ENCODE results near the gene ANXA2.
"Not testable (repeated sequence)": the region's sequence is repeated elsewhere in the genome, so short reads cannot be mapped to it uniquely, and the experiment has no call there.

ANXA2 gene

DNA sequence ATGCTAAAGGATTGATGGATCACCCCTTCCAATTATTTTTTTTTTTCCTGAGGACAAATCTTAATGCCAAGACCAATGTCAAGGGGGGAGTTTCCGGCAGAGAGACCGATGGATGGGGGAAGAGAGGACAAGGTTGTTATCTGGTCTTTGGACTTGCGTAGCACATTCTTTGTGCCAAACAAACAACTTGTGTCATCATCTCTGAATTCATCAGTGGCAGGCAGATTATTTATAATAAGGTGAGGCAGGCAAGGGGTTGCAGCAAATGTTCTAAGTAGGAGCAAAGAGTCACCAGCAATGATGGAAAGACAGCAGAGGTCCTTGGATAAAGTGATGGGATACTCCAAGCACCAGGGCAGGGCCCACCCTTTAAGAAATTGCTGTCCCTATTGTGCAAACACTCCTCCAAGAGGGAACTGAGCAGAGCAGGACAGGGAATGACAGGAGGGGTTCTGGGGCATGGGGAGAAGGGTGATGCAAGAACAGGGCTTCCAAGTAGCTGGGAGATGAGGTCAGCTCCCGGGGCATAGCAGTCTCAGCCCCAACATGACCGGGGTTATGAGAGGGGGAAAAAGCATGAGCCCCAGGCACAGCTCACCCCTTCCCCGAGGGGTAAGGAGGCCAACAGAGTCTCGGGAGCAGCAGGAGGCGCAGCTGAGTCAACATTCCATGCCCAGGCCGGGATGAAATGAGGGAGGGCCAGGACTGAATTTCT, 57.4 kb downstream of the ANXA2 start:
- no peak for DNase-seq (ENCODE audit: low read depth)

DNA sequence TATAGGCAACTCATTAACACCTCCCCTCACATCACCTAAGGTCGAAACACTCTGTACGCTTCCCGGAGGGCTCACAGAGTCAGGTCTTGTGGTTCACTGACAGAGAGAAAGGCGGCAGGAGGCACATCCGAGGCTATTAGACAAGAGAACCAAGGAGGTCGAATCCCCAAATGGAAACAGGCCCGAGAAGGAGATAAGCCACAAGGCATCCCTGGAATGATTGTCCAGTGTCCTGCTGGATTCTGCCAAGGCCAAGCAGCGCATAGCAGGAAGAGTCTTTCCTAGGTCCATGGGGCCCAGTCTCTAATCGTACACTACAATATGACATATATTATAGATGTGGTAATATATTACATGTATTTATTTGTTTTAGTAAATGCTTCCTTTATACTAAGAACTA, 58.5 kb downstream of the ANXA2 start:
- DNase-seq (ENCODE audit: low read depth) = no peak

DNA sequence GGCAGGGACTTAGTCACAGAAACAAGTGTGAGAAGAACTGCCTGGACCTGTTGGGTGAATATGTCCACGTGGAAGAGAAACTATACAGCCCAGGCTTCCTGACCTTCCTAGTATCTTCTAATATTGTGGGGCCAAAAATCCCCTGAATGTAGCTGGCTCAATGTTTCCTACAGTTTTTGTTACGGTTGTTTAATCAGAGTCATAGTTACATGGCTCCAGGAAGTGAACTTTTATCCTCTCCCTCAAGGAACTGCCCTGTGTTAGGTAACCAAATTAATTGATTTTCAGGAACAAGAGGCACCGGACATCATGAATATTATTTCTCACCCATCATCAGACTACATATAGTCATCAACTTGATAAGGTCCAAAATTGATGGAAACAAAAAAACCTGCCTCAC, 59.0 kb downstream of the ANXA2 start:
- no peak for DNase-seq (ENCODE audit: low read depth)

DNA sequence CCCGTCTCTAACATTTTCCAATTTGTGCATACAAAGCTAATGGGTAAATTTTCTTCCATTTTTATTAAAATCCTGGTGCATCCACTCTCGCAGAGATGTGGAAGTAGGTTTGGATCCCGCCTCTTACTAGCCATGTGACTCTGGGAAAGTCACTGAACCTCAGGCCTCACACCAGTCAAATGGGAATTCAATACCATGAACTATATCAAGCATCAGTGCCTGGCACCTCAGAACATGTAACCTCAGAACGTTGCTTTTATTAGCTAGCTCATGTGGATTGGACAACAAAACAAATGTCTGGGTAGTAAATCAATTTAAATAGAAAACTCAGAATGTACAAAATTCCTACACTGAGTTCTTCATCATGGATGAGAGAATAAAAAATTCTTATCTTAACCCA, 60.7 kb downstream of the ANXA2 start:
- DNase-seq (ENCODE audit: low read depth) = no peak

DNA sequence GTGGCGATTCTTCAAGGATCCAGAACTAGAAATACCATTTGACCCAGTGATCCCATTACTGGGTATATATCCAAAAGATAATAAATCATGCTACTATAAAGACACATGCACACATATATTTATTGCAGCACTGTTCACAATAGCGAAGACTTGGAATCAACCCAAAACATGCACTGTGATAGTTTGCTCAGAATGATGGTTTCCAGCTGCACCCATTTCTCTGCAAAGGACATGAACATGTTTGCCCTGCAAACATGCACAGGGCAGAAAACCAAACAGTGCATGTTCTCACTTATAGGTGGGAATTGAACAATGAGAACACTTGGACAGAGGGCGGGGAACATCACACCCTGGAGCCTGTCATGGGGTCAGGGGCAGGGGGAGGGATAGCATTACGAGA, 62.5 kb downstream of the ANXA2 start:
- DNase-seq (ENCODE audit: low read depth) = not testable (repeated sequence)

DNA sequence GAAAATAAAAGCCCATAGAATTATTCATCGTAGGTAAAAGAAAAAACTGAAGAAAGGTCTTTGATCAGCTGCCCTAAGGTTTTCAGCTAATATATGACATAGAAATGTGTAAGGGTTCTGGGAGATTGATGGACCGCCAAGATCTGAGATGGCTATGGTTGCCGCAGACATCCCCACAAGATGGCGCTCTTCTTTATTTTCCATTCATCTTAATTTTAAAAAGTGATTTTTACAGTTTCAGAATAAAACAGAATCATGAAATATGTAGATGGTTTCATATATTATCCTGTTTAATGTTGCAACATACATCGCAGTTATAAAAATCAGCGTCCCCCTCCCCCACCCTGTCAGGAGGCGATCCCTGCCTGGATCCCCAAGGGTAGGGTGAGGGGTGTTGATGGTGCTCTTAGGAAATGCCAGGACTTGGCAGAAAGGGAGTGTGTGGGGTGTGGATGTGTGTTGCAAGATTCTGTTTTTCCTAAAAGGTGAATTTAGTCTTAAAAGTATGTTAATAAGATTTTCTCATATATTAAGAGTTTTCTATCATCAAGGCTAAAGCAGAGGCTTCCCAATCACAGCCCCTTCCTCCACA, 68.8 kb downstream of the ANXA2 start:
- no peak for DNase-seq (ENCODE audit: low read depth)

DNA sequence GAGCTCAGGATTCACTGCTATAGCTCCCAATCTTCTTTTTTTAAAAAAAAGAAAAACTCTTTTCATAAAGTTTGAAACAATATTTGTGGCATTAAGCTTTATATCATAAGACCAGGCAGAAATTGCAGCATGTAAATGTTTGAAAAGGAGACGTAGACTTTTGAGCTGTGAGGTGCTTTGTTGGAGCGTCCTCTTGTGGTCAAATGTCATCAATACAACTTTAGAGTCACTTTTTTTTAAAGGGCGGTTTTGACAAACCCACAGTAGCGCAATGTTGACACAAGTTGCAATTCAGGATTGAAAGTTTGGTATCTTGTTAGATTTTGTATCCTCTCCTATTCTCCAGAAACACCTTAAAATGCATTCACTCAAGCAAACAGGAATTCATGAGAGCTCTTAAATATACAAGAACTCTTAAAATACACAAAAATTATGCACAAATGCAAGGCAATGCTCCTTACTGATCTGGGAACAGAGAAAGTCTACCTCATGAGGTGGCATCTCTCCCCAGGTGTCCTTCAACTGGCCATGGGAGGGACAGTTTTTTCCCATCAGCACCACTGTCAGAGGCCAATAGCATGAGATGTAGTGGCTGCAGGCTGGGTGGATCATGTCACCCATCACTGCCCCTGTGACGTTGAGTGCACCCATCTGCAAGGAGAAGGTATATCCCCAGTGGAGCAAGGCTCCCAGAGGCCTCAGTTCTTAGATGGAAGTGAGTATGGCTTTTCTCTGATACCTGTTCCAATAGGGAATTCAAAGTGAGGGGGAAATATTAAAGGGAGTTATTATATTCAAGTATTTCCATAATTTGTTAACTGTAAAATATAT, 70.7 kb downstream of the ANXA2 start:
- DNase-seq (ENCODE audit: low read depth) = no peak

DNA sequence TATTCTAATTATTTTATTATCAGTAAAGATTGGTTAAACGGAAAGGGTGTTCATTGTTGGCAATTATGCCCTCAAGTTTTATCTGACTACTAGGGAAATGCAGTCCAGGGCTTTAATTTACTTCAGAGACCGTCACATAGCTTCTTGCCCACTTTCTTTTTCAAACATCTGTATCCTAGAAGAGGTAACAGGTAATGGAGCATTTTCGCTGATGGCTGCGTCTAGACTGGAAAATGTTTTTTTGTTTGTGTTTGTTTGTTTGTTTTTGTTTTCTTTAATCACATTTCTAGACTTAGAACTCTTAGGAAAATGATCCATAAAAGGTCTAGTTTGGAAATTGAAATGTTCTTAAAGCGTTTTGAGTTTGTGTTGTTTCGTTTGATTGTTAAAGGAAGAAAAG, 71.4 kb downstream of the ANXA2 start:
- no peak for DNase-seq (ENCODE audit: low read depth)

DNA sequence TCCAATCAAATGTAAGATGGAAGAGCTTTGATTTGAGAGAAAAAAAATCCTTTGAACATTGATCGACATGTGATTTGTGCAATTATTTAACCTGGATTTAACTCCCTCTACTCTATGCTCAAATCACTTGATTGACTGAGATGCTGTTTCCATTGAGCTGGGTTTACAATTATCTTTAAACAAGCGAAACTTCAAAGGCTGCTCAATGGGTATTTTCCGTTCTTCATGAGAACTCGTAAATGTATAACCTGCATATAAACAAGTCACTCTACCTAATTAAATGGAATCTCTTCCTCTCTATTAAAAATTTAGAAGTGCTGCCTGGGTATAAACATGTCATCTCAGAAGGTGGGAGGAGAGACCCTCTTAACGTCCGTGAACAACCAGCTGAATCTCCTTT, 71.9 kb downstream of the ANXA2 start:
- DNase-seq (ENCODE audit: low read depth) = no peak

DNA sequence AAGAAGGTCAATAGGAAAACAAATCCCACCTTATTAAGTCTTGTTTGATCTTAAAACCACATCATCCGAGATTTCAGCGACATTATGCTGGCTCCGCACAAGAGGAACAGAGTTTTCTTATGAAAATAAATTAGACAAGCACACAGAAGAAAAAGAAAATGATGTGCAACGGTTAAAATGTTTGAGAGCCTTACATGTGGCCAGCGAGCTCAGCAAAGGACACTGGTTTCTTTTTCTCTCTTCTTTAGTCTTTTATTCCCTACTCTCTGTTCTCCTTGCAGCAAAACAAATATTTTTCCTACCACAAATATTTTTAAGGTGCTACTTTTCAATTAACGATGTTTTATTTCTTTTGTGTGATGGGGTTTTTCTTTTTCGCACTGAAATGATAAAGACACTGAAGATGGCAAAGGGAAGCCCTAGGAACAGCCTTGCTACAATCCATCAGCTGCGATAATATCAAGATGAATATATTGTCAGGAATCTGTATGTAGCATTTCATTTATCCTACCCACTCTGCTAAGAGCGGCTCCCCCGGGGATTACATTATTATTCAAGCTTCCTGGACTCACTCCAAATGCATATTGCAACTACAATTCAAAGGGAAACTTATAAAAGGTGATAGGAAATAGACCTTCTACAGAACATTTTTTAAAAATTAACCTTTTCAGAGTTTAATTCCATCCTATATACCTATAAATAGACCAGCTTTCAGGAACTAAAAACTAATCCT, 72.9 kb downstream of the ANXA2 start:
- DNase-seq (ENCODE audit: low read depth) = no peak

DNA sequence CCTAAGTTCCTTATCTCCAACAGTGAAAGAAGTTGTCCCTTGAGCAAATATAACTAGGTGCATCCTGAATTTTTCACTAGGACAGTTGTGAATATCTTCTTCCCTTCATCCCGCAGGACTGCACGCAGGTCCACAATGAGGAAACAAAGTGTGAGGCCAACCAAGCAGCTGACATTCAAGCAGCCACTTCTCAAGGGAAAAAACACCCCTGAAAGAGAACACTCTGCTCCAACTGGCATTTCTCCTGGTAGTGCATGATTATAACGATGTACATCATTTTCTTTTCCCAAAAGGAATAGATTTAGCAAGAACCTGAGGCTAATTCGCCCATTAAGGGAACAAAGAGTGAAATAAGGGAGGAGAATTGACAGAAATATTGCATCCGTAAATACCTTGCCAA, 74.5 kb downstream of the ANXA2 start:
- DNase-seq (ENCODE audit: low read depth) = no peak

DNA sequence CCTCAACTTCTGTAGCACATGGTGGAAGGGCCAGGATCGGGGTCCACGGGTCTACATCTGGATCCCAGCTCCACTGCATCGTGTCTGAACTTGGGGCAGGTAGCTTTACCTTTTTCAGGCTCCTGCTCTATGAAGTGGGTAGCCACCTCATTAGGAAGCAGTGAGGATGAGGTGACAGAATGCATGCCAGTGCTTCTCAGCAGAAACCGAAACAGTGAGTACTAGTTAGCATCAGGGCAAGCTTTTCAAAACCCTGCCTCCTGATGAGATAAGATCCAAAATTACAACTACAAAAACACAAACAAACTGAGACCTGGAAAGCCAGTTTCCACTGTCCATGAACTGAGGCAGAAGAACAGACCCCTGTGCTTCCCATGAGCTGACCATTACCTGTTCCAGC, 77.4 kb downstream of the ANXA2 start:
- DNase-seq (ENCODE audit: low read depth) = no peak

DNA sequence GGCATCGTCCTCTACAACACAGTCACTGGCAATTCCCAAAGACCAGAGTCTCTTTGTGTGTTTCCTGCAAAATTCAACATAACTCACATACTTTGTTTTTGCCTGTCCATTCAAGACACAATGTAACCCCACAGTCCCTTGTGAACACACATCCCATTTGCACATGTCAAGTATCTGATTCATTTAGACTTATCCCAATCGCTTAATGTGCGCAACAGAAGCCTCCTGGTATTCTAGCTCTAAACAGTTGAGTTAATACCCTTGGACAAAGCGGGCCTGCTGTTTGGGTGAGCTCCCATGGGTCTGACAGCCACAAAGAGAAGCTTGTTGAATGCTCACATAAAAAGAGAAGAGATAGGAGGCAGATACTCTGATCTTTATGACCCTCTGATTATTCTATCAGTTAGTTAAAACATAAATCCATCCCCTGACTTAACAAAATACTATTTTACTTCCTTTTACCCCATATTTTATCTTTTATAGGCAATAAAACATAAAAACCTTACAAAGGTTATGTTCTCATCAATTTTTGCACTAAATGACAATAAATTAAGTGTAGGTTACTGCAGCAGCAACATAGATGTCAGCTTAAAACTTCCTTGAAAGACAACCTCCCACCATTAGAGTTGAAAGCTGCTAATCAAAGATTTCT, 79.4 kb downstream of the ANXA2 start:
- DNase-seq (ENCODE audit: low read depth) = no peak

DNA sequence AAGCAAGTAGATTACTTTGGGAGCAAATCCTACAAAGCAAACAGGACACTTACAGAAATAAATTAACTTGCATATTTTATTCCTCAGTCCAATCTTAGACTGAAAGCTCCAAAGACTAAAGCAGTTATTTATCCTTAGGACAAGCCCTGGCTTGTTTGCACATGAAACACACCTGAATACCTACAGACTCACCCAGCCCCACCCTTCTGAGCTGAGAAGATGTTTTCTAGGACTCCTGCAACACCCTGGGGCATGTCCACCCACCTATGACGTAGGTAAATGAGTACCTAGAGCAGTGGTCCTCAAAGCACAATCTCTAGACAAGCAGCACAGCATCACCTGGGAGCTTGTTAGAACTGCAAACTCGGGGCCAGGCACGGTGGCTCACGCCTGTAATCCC, 80.8 kb downstream of the ANXA2 start:
- DNase-seq (ENCODE audit: low read depth) = no peak

DNA sequence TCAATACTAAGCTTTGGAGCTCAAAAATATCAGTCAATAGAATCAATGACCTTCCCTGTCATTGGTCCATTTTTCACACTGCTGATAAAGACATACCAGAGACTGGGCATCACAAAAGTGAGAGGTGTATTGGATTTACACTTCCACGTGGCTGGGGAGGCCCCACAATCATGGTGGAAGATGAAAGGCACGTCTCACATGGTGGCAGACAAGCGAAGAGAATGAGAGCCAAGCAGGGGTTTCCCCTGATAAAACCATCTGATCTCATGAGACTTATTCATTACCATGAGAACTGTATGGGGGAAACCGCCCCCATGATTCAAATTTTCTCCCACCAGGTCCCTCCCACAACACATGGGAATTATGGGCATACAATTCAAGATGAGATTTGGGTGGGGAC, 81.9 kb downstream of the ANXA2 start:
- no peak for DNase-seq (ENCODE audit: low read depth)

DNA sequence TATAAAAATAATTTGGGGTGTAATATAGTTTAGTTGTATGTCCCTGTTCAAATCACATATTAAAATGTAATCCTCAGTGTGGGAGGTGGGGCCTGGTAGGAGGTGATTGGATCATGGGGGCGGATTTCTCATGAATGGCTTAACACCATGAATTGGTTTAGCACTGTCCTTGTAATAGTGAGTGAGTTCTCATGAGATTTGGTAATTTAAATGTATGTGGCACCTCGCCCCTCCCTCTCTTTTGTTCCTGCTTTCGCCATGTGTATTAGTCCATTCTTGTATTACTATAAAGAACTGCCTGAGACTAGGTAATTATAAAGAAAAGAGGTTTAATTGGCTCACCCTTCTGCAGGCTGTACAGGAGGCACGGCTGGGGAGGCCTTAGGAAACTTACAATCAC, 83.9 kb downstream of the ANXA2 start:
- no peak for DNase-seq (ENCODE audit: low read depth)

DNA sequence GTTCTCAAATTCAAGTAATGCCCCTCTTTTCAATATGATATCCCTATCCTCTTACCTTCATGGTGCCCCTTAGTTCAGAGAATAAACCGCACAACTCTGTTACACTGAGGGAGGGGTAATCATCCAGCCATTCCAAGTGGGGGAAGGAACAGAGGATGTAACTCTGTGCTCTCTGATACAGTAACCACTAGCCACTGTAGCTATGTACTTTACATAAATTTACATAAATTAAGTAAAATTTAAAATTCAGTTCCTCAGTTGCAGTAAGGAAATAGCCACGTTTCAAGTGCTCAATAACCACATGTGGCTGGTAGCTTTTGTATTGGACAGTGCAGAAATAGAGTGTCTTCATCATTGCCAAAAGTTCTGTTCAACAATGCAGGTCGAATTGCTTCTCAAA, 90.8 kb downstream of the ANXA2 start:
- DNase-seq (ENCODE audit: low read depth) = no peak

DNA sequence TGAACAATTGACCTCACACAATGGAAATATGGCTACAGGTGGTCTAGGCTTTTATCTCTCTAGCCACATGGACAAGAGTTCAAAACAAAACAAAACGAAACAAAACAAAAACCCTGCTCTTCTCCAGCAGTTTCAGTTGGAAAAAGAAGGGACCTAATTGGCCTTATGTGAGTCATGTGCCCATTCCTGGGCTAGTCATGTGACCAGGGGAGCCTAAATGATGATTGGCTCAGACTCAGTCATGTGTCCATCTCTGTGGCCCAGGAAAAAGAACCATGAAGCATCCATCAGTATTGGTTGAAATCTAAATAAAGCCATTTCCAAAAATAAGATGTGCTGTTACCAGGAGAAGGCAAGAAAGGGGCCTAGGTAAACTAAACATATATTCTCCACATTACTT, 96.8 kb downstream of the ANXA2 start:
- no peak for DNase-seq (ENCODE audit: low read depth)

DNA sequence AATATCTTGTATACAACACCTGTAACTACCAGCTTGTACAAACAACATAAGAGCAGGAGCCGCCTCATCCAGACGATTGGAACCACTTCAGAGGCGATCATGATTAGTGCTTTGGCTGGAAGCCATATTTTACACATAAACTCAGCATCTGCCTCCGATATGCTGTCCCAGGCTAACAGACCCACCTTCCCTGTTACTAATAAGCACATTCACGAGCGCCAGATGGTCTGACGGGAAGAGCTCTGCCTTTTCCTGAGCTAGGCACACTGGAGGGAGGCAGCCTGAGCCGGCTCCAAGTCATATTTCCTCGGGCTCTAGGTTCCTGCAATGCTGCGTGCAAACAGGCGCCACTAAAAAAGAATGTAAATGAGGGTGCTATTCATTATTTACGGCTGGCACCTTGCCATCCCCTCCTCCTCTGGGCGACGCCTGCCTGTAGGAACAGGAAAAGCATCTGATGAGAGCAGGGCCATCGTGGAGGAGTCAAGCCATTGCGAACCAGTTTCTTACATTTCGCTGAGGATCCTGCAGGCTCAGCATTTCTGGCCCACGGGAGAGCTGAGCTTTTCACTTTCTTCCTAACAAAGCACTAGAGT, 98.2 kb downstream of the ANXA2 start:
- DNase-seq (ENCODE audit: low read depth) = no peak
